Fibroblast of peridontal ligament (primary cell): ENCODE measurements around the gene R3HDM4.
"Not testable (repeated sequence)": the region's sequence is repeated elsewhere in the genome, so short reads cannot be mapped to it uniquely, and the experiment has no call there.

Experiments
- DNase-seq: peaks from one replicate; pipeline ENCODE4 v3.0.0-alpha.2; 2010; ENCODE audit errors: extremely low read depth

Gene R3HDM4

GRCh38 chr19:913080-913748 lies at the start of gene R3HDM4:
Gene R3HDM4, minus strand, starts transcription at chr19:913219. Its CDS starts 62 bp downstream, at chr19:913157.
- DNase-seq = peak; percentile 30

GRCh38 chr19:961866-962620 lies 49.0 kb upstream of the R3HDM4 start:
- DNase-seq = peak; percentile 32

GRCh38 chr19:960601-960938 lies 47.6 kb upstream of the R3HDM4 start:
- no peak for DNase-seq

GRCh38 chr19:960020-960419 lies 47.0 kb upstream of the R3HDM4 start:
- DNase-seq = no peak

GRCh38 chr19:958967-959855 lies 46.2 kb upstream of the R3HDM4 start:
- DNase-seq = no peak

GRCh38 chr19:957578-957977 lies 44.6 kb upstream of the R3HDM4 start:
- DNase-seq = not testable (repeated sequence)

- DNase-seq = peak; percentile 12
Measured at GRCh38 chr19:956766-957440, 43.9 kb upstream of the R3HDM4 start.

GRCh38 chr19:955803-956765 lies 43.1 kb upstream of the R3HDM4 start:
- no peak for DNase-seq

- DNase-seq = no peak
Measured at GRCh38 chr19:954672-955494, 41.9 kb upstream of the R3HDM4 start.

- no peak for DNase-seq
Measured at GRCh38 chr19:954272-954671, 41.3 kb upstream of the R3HDM4 start.

GRCh38 chr19:953445-954271 lies 40.6 kb upstream of the R3HDM4 start:
- DNase-seq = no peak

- no peak for DNase-seq
Measured at GRCh38 chr19:952680-953444, 39.8 kb upstream of the R3HDM4 start.

GRCh38 chr19:952049-952679 lies 39.1 kb upstream of the R3HDM4 start:
- no peak for DNase-seq

GRCh38 chr19:950352-951066 lies 37.5 kb upstream of the R3HDM4 start:
- no peak for DNase-seq

- DNase-seq = no peak
Measured at GRCh38 chr19:948842-949496, 36.0 kb upstream of the R3HDM4 start.
